HG03469 (cell line): ENCODE measurements around the gene AP3S1.
"Not testable (repeated sequence)": the region's sequence is repeated elsewhere in the genome, so short reads cannot be mapped to it uniquely, and the experiment has no call there.

Experiments
- ATAC-seq: cut with Tn5 transposase; IDR thresholded peaks from one replicate; pipeline ENCODE4 v1.9.1; 2021; ENCODE audit warnings: mild to moderate bottlenecking, moderate library complexity, moderate number of reproducible peaks; ENCODE audit not compliant: unreplicated experiment

AP3S1 gene

DNA sequence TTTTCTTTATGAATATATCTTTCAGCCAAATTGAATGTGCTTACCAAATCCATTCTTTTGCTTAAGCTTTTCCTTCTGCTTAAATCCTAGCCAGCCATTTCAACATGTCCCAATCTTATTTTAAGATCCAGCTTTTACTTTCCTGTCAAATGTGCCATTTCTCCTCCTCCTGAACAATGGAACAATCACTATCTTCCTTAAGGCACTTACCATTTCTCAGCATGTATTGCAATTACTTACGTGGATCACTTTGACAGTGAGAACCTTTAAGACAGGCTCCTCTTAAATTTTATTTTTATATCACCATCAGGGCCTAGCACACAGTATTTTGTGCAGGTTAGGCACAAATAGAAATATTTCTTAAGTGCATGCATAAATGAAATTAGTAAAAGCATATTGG is 20.9 kb upstream of the AP3S1 start:
- no peak for ATAC-seq

DNA sequence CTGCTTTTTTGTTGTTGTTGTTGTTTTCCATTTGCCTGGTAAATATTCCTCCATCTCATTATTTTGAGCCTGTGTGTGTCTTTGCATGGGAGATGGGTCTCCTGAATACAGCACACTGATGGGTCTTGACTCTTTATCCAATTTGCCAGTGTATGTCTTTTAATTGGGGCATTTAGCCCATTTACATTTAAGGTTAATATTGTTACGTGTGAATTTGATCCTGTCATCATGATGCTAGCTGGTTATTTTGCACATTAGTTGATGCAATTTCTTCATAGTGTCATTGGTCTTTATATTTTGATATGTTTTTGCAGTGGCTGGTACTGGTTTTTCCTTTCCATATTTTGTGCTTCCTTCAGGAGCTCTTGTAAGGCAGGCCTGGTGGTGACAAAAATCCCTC is 16.8 kb upstream of the AP3S1 start:
- ATAC-seq = not testable (repeated sequence)

DNA sequence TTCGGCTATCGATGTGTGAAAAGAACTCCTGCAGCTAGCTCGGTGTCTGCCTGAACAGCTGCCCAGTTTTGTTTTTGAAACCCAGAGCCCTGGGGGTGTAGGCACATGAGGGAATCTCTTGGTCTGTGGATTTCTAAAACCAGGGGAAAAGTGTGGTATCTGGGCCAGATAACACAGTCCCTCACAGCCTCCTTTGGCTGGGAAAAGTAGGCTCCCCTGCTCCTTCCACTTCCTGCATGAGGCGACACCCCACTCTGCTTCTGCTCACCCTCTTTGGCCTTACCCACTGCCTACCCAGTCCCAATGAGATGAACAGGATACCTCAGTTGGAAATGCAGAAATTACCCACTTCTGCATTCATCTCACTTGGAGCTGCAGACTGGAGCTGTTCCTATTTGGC is 15.8 kb upstream of the AP3S1 start:
- ATAC-seq = no peak

DNA sequence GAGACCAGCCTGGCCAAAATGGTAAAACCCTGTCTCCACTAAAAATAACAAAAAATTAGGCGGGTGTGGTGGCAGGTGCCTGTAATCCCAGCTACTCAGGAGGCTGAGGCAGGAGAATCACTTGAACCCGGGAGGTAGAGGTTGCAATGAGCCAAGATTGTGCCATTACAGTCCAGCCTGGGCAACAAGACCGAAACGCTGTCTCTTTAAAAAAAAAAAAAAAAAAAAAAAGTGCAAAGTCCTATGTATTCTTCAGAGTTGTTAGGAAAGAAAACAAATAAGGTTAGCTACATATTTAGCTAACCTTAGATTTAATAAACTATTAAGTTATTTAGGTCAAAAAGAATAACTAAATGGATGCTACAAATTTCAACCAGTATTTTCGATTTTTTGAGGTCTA is 11.8 kb upstream of the AP3S1 start:
- no peak for ATAC-seq

DNA sequence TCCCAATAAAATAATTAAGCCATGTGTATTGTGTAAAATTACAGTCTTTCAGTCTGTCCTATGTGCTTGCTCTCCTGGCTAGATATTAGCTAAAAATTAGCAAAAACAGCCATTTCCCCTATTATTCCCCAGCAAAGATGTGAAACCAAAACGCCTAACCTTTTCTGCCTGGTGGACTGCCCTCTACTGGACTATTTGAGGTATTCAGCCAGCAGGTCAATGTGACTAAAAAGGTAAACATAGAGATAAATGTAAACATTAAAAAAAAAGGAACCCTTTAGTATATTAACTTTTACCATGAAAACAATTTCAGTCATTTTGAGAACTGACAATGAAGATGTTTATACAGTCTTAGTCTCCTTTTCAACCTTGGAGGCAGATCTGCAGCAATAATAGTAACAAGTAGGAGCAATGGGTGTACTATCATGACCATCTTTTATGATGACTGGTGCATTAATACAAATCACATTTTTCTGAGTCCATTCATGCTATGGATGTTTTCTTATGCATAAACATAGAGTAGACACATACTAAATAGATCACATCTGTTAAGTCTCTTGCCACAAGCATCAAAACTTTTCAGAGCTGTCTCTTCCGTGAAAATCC is 10.5 kb upstream of the AP3S1 start:
- peak; percentile 66 for ATAC-seq

DNA sequence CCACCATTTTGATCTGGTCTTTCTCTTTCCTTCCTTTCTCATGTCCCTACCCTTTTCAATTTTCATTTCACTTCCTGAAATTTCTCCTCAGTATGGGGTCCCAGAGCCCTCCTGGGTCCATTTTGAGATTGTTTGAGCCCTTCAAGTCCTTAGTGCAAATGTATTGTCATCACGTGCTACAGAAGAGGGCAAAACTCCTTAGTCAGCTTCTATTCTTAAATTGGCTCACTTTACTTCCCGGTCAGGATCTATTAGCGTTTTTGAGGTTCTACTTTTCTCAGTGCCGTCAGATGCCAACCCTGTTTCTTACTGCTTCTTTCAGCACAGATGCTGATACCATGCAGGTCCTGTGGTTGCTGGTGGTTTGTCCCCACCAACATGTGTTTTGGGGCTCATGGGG is 6.3 kb upstream of the AP3S1 start:
- no peak for ATAC-seq

DNA sequence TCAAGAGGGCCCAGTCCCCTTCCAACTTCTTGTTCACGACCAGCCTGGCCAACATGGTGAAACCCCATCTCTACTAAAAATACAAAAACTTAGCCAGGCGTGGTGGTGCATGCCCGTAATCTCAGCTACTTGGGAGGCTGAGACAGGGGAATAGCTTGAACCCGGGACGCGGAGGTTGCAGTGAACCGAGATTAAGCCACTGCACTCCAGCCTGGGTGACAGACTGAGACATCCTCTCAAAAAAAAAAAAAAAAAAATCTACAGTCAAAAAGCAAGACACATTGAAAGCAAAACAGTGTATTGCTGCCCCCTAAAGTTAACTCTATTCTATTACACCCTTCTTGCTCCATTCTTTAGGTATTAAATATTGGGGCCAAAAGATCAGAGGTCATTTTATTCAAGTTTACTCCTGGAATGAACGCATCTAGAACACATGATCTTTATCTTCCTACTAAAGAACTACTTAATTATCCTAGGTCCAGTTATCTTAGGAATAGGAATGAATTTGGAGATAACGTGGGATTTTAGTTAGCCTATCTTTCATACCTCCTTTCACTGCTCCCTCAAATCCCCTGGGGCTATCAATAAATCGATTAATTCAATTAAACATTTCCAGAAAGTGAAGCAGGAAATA is 2.7 kb upstream of the AP3S1 start:
- no peak for ATAC-seq

DNA sequence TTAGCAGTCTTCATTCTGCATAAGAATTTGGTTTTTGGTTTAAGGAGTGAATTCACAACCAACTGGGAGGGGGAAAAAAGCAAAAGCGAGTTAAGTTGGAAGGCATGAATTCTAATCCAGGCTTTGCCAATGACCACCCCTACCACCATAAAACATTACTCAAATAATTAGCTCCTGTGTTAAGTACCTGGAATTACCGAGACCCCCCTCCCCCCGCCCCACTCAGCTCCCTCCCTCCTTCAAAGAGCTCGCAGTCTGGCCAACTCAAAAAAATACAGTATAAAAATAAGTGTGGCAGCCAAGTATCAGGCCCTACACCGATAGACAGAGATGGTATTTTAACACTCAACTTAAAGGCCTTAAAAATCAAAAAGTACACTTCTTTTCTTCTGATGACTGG is 862 bp upstream of the AP3S1 start:
- no peak for ATAC-seq

DNA sequence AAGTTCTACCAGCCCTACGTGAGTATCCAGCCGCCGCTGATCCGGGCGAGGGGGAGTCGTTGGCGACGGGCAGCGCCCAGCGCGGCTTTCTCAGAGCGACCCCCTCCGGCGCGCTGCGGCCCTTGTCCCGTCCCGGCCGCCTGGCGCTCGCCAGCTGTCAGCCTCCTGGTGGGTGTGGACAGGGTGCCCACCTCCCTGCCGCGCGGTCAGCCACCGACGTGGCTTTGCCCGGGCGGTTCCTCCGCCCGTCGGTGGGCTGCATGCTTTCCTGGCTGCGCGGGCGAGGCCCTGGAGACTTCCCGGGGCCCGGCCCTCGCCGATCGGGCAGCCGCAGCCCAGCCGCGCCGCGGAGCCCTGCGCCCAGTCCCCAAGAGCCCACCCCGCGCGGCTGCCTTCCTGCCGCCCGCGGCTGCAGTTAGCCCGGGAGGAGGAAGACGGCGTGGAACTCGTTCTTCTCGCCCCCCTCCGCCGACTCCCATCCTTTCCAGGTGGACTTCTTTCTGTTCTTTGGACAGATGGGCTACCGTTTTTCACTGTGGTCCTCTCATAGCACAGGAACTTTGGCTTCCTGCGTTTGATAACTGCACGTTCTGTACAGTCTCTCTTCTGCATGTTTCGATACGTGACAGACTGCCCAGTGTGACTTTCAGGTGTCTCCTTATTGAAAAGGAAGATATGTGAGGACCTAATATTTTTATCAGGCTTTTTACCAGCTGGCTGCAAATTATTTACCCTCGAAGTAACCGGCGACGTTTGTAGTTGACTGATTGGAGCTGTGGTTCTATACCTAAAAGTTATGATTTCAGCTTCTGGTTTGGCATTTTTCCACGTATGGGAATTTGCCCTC is 577 bp downstream of the AP3S1 start:
- peak; percentile 19 for ATAC-seq

DNA sequence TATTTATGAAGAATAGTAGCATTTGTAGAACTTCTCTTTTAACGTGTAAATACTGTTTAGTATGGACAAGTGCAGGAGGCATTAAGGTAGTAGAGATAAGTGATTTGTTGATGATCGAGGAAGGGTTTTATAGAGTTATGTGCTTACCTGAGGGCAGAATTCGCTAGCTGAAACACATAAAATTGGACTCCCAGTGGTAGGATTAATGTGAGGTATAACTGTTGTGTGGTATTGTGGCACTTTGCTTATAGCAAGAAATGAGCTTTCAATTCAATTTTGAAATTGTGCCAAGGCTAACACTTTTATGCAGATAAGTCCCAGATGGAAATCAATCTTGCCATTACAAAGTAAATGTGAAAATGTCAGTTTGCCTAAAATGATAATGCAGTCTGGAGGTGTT is 1.2 kb downstream of the AP3S1 start:
- no peak for ATAC-seq

DNA sequence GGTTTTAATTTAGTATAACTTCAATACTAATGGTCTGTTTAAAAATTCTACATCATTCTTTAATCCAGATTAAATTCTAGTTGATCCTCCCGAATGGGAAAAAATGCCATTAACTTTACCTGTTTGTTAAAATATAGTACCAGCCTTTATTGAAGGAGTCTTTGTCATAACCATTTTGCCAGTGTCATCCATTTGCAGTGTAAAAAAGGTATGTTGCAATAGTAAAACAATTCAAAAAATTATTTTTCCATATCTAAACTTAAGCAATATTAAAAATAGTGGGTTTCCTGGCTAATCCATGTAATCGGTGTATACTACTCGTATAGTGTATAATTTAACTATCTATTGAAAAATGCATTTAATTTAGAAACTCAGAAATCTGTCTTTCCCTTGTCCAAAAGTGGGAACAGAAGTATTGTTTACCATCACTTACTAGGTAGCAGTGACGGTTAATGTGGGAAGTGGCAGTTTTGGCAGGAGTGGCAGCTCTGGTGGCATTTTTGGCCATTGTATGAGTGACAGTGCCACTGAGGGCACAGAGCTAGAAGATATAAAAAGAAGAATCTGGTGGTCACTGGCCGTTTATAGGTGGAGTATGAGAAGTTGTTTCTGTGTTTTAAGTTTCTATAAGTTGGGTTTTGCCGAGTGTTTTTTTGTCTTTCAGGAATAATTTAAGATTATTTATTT is 1.9 kb downstream of the AP3S1 start:
- ATAC-seq = no peak

DNA sequence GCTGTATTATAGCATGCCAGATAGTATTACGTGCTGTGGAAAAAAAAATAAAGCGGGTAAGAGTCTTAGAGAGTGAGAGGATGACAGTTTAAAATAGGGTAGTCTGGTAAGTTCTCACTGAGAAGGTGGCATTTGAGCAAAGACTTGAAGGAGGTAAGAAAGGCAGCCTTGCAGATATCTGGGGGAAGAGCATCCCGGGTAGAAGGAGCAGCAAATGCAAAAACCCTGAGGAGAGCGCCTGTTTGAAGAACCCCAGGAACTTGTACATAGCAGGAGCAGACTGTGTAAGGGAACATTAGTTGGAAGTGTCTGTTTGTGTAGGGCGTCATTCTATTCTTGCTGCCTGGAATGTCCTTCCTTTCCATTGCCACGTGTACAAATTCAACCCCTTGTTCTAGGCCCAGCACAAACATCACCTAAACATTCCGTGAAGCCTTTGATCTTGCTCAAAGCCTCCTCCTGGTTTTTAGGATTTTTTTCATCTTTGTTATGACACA is 2.6 kb downstream of the AP3S1 start:
- no peak for ATAC-seq

DNA sequence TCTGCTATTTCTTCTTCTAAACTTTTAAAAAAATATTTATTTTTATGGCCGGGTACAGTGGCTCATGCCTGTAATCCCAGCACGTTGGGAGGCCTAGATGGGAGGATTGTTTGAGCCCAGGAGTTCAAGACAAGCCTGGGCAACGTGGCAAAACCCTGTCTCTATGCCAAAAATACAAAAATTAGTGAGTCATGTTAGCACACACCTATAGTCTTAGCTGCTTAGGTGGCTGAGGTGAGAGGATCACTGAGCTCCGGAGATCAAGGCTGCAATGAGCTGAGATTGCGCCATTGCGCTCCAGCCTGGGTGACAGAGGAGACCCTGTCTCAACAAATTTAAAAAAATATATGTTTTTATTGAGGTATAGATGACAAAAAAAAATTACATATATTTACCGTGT is 5.6 kb downstream of the AP3S1 start:
- no peak for ATAC-seq

DNA sequence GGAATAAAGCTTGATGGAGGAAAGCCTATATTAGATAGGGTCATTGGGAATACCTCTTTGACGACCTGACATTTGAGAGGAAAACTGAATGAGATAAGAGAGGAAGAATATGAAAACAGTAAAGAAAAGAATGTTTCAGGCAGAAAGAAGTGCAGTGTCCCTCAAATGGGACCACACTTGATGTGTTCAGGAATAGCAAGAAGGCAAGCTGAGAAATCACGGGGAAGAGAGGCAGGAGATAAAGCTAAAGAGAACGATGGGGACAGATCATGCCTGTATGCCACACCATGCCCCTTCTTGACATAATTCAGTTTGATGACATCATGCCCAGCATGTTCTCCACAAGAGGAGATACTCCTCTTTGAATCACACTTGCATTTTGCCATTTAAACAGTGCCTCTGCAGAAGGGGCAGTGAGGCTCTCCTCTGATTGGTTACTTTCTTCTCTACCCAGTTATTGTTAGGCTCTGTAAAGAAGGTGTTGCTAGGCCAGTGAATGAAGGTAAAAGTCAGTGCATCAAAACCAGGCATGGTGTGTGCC is 7.6 kb downstream of the AP3S1 start:
- no peak for ATAC-seq

DNA sequence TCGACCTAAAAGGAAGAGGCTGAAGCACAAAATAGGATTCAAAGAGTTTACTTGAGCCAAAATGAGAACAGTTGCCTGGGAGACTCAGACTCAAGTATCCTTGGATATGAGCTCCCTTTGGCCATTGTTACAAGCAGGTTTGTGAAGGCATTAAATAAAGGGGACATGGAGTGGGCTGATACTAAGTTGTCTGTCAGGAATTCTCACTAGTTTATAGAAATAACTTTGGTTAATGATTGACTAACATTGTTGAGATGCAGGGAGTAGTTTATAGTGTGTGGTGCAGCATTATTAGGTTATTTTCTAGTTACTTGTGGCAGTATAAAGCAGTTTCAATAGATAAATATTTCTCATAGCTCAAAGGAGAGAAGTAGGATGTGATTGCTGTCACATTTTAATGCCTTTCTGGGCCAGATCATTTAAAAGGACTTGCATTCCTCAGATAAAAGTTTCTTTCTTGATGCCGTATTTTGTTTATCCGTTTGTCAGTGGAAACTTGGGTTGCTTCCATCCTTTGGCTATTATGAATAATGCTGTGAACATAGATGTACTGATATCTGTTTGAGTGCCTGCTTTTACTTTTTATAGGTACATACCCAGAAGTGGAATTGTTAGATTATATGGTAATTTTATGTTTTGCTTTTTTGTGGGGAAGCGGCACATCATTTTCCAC is 9.1 kb downstream of the AP3S1 start:
- ATAC-seq = no peak

DNA sequence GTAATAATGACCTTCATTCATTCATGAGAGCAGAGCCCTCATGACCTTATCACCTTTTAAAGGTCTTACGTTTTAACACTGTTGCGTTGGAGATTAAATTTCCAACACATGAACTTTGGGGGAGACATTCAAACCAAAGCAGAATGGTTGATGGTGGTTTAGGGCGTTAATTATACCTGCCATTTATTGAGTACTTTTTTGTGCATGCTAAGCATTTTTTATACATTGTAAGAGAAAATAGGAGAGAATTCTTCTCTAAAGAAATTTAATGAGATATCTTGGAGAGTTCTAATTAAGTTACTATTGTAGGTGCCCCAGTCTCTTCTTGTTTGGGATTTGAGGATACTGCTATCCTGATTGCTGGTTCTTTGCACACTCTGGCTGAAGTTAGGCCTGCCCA is 12.4 kb downstream of the AP3S1 start:
- ATAC-seq = no peak

DNA sequence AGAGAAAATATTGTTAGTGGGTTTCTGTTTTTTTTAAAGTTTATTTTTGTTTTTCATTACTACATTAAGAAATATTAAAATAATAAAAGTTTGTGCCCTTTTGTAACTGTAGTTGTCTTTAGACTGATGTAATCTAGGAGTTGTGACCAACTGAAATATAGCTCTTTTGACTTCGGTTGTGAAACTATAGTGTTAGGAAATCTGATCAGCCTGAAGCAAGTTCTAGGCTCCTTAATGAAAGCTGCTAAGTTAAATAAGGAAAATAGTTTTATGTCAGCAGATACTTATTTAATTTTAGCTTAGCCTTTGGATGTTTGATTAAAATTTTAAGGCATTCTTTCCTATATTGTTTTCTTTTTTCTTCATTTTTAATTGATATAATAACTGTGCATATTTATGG is 14.2 kb downstream of the AP3S1 start:
- ATAC-seq = no peak

DNA sequence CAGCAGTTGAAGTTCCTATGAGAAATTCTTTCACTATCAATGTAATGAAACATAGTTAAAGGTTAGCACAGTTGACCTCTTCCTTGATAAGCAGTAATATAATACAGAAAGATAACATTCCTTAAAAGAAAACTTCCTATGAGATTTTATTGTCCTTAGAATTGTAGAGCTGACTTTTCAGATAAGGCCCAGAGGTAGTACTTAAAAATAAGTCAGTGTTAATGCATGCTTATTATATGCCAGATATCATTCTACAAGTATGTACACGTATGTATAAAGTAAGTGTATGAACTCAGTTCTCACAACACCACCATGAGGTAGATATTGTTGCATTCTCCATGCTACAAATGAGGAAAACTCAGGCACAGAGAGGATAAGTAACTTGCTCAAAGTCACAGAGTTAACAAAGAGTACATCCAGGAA is 15.3 kb downstream of the AP3S1 start:
- ATAC-seq = no peak

DNA sequence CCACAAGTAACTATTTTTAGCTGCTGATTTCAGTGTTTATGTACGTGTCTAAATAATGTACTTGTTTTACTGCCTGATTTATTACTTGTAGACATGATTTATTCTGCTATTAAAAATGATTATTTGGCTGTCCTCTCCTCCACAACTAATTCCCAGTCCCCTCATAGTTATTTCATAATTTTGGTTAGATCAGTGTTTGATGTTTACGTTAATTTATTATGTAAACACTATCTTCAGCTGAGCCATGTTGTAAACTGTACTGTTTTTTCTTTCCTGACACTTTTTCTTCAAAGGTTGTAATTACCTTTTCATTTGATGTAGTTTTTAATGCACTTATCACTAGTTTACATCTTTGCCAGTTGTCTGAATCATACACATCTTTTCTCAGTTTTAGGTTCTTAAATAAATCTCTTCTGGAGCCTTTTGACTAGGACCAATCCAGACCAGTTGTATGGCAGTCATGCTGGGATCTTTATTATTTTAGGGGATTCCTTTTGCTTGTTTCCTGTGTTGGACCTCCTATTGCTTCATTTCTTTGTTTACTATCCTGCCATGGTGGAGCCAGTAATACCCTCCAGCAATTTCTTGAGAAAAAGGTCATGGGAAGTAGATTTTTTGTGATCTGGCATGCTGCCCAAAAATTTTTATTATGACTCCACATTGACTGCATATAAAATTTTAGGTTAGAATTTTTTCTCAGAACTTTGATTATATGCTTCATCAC is 16.1 kb downstream of the AP3S1 start:
- no peak for ATAC-seq

DNA sequence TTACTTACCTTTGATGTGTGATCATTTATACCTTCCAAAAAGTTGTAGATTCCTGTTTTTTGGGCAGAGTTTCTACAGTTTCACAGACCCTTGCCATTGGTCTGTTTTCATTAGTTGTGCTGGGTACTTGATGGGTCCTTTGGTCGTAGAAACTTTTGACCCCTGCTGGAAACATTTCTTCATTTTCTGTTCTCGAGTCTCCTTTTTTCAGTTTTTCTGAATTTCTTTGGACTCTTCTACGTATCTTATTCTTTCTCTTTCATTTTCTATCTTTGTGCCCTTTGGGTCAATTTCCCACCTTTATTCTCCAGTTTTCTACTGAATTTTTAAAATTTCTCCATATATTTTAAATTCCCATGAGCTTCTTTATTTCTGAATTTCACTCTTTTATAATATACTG is 16.7 kb downstream of the AP3S1 start:
- ATAC-seq = no peak
